Cardiac muscle cell (in vitro differentiated cells and primary cell): ENCODE data around the gene GFI1. TPM values are rescaled to one million over a fixed set of nuclear protein-coding genes. Genes with fewer than 3 reads are reported as not detected.

Source experiments
- DNase-seq, 2 donors: peaks; one replicate each; pipeline versions ENCODE4 v3.0.0 to v3.0.0-alpha.2; 2010 to 2017; ENCODE audit warnings: low read depth in 1 of 2, low spot score in 1 of 2
- H3K27ac ChIP-seq: fragments of 200-600 bp; sonication (generic); 2 replicates; pipeline ENCODE4 v1.5.1; 2016
- H3K27me3 ChIP-seq: fragments of 200-600 bp; sonication (generic); 2 replicates; pipeline ENCODE4 v1.6.0; 2016; ENCODE audit warnings: control low read depth
- H3K36me3 ChIP-seq: fragments of 200-600 bp; sonication (generic); 2 replicates; pipeline ENCODE4 v1.5.1; 2016; ENCODE audit warnings: control low read depth
- H3K4me1 ChIP-seq: fragments of 200-600 bp; sonication (generic); 2 replicates; pipeline ENCODE4 v1.8.1; 2017; ENCODE audit warnings: low read depth, mild to moderate bottlenecking, mixed run types
- H3K4me3 ChIP-seq: fragments of 200-600 bp; sonication (generic); 2 replicates; pipeline ENCODE4 v1.5.1; 2016; ENCODE audit warnings: mild to moderate bottlenecking
- H3K9me3 ChIP-seq: fragments of 200-600 bp; sonication (generic); 2 replicates; pipeline ENCODE4 v1.5.1; 2017; ENCODE audit warnings: low read depth, mild to moderate bottlenecking, control low read depth
- CTCF ChIP-seq: IDR thresholded peaks from 2 replicates; pipeline ENCODE4 v1.5.1; 2012; ENCODE audit warnings: low read depth, mild to moderate bottlenecking, low read length
- polyA plus RNA-seq: library from polyadenylated mRNA; unstranded; fragments of >200 nt; fragmentation: Nextera tagmentation; extraction: Ambion mirVana; gene quantifications from 2 replicates; pipeline ENCODE4 v1.2.1, GENCODE V29; 2016
- total RNA-seq: library from RNA; depleted of rRNA; stranded (reverse); fragments of >200 nt; gene quantifications from 2 replicates; pipeline ENCODE4 v1.2.3, GENCODE V29; 2016

GFI1 gene
- total and polyA plus RNA-seq, 2 experiments from 2014 or later = 0.12 TPM; not detected in 1

DNA sequence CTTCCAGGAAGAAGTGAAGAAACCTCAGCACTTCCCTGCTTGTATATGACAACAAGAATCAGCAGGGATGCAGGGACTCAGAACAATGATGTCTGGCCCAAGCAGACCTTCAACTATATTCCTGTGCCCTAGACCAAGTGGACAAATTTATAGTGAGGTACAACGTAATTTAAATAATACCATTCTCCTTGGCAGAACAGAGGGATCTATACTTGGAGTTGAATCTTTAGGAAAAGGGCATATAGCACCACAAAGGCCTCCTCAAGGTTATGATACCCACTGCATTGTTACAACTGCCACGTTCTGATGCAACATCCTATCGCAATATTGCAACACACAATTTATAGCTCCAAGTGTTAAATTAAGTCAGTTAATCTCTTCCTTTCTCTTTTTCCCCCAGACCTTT is 29.1 kb upstream of the GFI1 start:
- no peaks in the 10 kb centered on the region for H3K27me3 ChIP-seq
- H3K27ac ChIP-seq = no peak overlapping the region
- no peak overlapping the region for H3K4me3 ChIP-seq
- H3K9me3 ChIP-seq = no peaks in the 10 kb centered on the region
- no peaks in the 10 kb centered on the region for H3K4me1 ChIP-seq
- peak in 1 of 2 donors; percentile 60 for DNase-seq
- H3K36me3 ChIP-seq = no peaks in the 10 kb centered on the region
- TF ChIP-seq CTCF = no peak

- TF ChIP-seq CTCF = no peak
- Histone ChIP-seq H3K27ac (no peak overlapping the region), H3K9me3 (no peaks in the 10 kb centered on the region), H3K27me3 (no peaks in the 10 kb centered on the region), H3K4me1 (no peaks in the 10 kb centered on the region), H3K4me3 (no peak overlapping the region), H3K36me3 (no peaks in the 10 kb centered on the region)
- no peak for DNase-seq
These were observed 24.8 kb upstream of the GFI1 start for GRCh38 chr1:92511541-92511940.

GRCh38 chr1:92509619-92510018 is 22.9 kb upstream of the GFI1 start:
- Histone ChIP-seq H3K4me1 (no peaks in the 10 kb centered on the region), H3K27ac (no peak overlapping the region), H3K9me3 (no peaks in the 10 kb centered on the region), H3K36me3 (no peaks in the 10 kb centered on the region), H3K27me3 (no peaks in the 10 kb centered on the region), H3K4me3 (no peak overlapping the region)
- no peak for DNase-seq
- no peak for TF ChIP-seq CTCF

- Histone ChIP-seq H3K4me3 (no peak overlapping the region), H3K27me3 (no peaks in the 10 kb centered on the region), H3K9me3 (no peaks in the 10 kb centered on the region), H3K27ac (no peak overlapping the region), H3K36me3 (no peaks in the 10 kb centered on the region), H3K4me1 (no peaks in the 10 kb centered on the region)
- TF ChIP-seq CTCF = no peak
- DNase-seq = no peak
These were observed 18.4 kb upstream of the GFI1 start for GRCh38 chr1:92505015-92505692.

DNA sequence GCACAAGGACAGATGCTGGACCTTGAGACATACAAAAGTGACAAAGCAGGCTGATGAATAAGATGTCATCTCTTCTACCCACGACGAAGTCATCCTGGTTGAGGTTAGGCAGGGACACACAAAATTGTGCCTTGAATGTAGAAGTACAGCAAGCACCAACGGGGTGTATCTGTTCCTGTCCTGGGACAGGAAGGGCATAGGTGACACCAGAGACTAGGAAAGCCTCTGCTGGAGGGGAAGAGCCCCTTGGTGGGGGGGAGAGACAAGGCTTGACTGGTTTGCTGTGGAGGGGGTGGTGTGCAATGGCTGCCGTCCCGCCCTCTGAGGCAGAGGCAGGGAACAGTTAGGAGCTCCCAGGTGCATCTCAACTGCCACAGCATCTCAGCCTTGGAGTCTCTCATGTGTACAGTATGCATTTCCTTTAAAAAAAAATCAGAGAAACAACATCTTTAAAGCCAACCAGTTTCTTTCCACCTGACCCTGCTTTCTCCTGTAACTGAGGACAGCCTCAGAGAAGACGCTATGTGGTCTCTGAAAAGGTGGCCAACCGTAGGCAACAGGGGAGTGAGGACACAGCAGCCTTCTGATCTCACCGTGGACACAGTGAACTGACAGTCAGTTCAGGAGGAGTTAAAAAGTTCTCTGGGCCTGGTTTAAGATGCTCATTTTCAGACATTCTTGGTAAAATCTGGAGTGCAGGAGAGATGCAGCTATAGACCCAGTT is 17.7 kb upstream of the GFI1 start:
- DNase-seq = no peak
- Histone ChIP-seq H3K27me3 (no peaks in the 10 kb centered on the region), H3K4me3 (no peak overlapping the region), H3K36me3 (no peaks in the 10 kb centered on the region), H3K4me1 (no peaks in the 10 kb centered on the region), H3K27ac (no peak overlapping the region), H3K9me3 (no peaks in the 10 kb centered on the region)
- TF ChIP-seq CTCF = no peak
